Kidney capillary endothelial cell (primary cell): ENCODE results near the gene MRPL9.
"Not testable (repeated sequence)": the region's sequence is repeated elsewhere in the genome, so short reads cannot be mapped to it uniquely, and the experiment has no call there.

ENCODE experiments used
- DNase-seq: peaks from one replicate; pipeline ENCODE4 v3.0.0-alpha.2; 2018; ENCODE audit warnings: low spot score

The MRPL9 gene

GRCh38 chr1:151783796-151784195, 20.5 kb upstream of the MRPL9 start:
- DNase-seq = no peak

DNA sequence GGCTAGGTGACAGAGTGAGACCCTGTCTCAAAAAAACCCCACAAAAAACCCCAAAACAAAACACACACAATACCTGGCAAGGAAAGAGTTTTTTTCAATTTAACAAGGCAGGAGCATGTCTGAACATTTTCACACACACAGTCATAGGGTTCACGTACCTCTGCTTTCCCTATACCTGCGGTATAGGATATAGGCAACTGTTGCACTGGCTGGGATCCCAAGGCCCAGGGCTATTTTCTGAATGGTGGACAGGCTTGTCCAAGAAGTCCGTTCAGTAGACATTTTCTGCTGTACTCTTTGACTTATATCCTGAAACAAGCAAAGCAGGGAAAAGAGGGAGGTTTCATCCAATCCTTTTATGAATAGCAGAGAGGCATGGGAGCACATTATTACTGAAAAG, 19.4 kb upstream of the MRPL9 start:
- DNase-seq = no peak

DNA sequence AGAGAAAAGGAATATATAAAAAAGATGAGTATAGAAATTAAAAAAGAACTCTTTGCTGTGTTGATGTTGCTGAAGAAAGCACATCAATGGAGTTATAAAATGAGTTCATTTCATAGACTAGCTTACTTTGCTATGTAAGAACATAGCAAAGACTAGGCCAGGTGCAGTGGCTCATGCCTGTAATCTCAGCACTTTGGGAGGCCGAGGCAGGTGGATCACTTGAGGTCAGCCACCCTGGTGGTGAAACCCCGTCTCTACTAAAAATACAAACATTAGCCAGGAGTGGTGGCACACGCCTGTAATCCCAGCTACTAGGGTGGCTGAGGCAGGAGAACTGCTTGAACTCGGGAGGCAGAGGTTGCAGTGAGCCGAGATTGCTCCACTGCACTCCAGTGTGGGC, 18.7 kb upstream of the MRPL9 start:
- not testable (repeated sequence) for DNase-seq

- DNase-seq = not testable (repeated sequence)
Measured at GRCh38 chr1:151780736-151781135, 17.4 kb upstream of the MRPL9 start.

GRCh38 chr1:151779852-151780251, 16.6 kb upstream of the MRPL9 start:
- DNase-seq = no peak

DNA sequence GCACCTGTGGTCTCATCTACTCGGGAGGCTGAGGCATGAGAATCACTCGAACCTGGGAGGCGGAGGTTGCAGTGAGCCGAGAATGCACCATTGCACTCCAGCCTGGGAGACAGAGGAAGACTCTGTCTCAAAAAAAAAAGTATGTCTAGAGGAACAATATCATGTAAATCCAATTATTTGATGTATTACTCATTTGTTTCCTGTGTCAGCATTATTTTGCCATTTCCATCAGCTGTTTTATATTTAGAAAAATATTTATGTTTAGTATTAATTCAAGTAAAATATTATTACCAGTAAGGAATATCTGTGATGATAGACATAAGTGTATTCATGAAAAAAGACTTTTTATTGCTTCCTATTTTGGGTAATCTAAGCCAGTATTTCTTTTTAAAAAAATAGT, 14.0 kb upstream of the MRPL9 start:
- no peak for DNase-seq

GRCh38 chr1:151776665-151777062, 13.4 kb upstream of the MRPL9 start:
- no peak for DNase-seq

DNA sequence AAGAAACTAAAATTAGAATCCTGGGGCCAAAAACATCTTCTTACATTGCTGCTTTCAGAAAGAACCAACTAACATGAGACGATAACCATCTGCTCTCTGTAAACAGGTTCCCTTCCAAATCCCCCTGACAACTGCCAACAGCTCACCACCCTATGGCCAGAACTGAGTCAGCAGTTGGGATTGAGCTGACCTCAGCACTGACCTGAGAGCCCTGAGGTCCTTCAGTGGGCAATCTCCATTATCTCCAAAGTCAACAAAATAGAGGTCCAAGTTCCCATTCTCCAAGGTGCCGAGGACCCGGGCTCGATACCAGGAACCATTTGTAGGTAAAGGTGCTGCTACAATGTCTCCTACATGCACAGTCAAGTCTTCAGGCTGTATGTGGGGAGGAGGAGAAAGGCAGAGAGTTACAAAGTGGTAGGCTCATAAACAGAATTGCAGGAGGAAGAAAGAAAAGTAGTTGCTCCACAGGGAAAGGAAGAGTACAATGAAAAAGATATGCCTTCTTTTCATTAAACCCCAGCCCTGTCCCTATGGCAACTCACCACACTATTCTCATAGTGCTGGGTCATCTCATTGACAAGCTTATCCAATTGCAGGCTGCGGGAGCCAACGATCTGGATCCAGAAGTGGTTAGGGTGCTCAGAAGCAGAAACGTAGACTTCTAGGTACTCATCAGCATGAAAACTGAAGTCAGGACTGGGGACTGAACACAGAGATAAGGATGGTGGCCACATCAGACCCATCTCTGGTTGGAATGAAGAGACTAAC, 12.8 kb upstream of the MRPL9 start:
- DNase-seq = no peak

DNA sequence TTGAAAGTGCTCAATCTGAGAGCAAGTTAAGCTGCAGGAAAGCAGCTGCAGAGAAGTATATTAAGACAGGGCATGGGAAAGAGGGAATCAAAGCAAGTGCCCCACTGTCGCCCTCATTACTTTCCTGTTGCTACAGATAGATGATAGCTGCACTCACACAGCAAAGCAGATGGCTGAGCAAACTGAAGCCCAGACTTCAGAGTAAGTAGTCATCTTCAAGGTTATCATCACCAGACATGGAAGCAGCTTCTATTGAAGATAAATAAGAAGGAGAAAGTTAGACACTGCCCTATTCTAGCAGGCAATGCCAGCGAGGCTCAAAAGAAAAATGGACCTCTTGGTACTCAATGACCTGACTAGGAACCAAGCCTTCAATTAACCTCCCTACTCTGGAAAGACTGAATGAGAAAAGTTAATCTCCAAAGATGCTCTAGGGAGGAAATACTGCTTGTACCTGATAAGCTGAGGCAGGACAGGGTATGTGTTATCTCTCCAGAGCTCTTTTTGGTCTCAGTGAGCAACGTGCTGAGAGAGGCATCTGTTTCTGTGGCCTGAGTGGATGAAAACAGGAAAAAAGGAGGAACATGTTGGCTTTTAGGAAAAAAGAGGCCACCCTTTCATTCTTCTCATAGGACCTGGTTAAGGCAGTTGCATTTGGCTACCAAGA, 11.1 kb upstream of the MRPL9 start:
- DNase-seq = no peak

- DNase-seq = no peak
Measured at GRCh38 chr1:151773702-151774101, 10.4 kb upstream of the MRPL9 start.

- not testable (repeated sequence) for DNase-seq
Measured at GRCh38 chr1:151769270-151769669, 6.0 kb upstream of the MRPL9 start.

- DNase-seq = not testable (repeated sequence)
Measured at GRCh38 chr1:151768351-151769066, 5.2 kb upstream of the MRPL9 start.

GRCh38 chr1:151763990-151764389, 694 bp upstream of the MRPL9 start:
- no peak for DNase-seq

- peak; percentile 15 for DNase-seq
Measured at GRCh38 chr1:151760597-151761385, 2.5 kb downstream of the MRPL9 start.

GRCh38 chr1:151759241-151759640, 4.1 kb downstream of the MRPL9 start:
- DNase-seq = no peak

DNA sequence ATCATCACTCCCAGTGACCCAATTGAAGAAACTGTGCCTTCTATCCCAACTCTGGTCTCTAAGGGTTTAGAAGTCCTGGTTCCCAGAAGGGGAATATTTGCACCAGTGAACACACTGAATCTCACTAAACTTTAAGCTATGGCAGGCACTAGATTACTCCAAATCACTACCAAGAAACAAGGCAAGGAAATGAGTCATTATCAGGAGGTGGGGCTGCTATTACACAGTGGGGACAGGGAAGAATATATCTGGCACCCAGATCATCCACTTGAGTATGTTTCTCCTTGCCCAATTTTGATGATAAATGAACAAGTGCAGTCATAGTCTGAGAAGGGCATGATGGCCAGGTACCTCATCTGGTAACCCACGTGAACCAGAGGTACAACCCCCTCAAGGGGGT, 7.0 kb downstream of the MRPL9 start:
- peak; percentile 60 for DNase-seq

DNA sequence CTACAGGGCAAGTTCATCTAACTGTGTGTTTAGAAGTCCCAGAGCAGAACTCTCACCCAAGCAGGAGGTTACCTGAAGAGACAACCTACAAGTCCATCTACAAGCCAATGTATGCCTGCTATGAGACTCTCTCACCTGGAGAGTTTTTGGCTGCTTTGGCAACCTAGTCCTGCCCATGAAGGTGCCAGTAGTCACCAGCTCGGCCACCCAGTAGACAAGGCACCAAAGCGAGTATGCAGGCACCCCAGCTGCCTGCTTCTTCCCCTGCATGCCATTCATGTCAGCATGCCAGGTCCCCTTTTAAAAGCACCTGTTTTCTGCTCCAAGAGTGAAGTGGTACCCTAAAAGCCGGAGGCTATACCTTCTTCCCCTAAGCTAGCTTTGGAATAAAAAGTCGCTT, 21.8 kb downstream of the MRPL9 start:
- DNase-seq = no peak

- no peak for DNase-seq
Measured at GRCh38 chr1:151739590-151740355, 23.5 kb downstream of the MRPL9 start.

- no peak for DNase-seq
Measured at GRCh38 chr1:151737479-151737878, 25.8 kb downstream of the MRPL9 start.

DNA sequence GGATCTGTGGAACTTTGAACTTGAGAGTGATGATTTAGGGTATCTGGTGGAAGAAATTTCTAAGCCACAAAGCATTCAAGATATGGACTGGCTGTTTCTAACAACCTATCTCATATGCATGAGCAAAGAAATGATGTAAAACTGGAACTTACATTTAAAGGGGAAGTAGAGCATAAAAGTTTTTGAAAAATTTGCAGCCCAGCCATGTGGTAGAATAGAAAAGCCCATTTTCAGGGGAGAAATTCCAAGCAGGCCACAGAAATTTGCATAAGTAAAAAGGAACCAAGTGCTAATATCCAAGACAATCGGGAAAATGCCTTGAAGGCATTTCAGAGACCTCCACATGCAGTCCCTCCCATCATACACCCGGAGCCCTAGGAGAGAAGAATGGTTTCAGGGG, 26.3 kb downstream of the MRPL9 start:
- no peak for DNase-seq

- not testable (repeated sequence) for DNase-seq
Measured at GRCh38 chr1:151733995-151734394, 29.3 kb downstream of the MRPL9 start.
